ENCODE measurements around the gene SEC61G.

SEC61G gene

GRCh38 chr7:54758702-54759592 lies at the start of gene SEC61G:
TSS of gene SEC61G (minus strand) at chr7:54759211. CDS start at chr7:54757588, 1,623 bp downstream.
- DNase-seq (ENCODE audit: low read depth) = peak; percentile 91

DNA sequence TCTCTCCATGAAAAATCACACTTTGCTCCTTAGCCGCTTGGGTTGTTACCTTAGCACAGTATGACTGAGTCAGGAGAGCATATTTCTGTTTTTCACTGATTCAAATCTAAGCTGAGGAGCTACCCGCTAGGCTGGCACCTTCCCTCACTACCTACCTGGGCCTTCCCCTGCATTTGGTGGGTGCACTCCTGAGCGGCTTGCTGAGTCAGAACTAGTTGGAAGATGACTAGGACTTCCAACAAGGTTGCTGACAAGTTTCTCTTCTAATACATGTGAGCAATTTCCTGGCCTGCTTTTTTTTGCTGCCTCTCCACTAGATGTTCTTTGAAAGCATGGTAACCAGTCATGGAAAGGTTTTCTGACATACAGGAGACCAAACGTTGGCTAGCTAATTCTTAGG lies 43.8 kb upstream of the SEC61G start:
- no peak for DNase-seq (ENCODE audit: low read depth)

DNA sequence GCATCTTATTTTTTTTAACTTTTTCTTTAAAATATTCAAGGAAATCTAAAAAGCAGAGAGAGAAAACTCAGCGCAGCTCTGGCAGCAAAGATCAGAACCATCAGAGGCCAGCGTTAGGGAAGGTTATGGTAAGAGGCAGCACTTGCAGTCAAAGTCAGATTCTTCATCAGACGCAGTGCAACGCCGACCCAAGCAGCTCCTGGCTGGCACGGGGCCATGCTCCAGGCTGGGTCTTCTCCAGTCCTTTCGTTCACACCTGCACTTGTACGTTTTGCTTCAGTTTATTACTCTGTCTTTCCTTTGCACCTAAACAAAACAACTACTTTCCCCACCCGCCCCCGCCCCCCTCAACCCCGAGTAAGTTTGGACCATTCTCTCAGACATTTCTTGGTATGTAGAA lies 43.1 kb upstream of the SEC61G start:
- DNase-seq (ENCODE audit: low read depth) = no peak

DNA sequence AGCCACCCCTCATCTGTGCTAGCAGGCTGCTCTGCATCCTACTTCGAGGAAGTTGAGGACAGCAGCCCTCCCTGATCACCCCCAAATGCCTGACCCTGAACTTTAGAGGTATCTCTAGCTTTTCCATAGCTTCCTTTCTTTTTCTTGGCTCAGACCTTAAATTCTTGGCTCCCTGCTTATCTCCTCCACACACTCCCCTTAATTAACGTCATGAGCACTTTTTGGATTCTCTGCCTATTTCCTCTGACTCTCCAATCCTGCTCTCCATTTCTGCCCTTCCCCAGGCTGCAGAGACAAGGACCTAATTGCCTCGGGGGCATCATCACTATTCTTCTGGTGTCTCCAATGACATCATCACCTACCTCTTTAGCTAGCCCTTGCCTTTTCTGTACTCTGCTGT lies 40.8 kb upstream of the SEC61G start:
- DNase-seq (ENCODE audit: low read depth) = no peak

- no peak for DNase-seq (ENCODE audit: low read depth)
Observed at GRCh38 chr7:54798530-54798929, 39.5 kb upstream of the SEC61G start.

DNA sequence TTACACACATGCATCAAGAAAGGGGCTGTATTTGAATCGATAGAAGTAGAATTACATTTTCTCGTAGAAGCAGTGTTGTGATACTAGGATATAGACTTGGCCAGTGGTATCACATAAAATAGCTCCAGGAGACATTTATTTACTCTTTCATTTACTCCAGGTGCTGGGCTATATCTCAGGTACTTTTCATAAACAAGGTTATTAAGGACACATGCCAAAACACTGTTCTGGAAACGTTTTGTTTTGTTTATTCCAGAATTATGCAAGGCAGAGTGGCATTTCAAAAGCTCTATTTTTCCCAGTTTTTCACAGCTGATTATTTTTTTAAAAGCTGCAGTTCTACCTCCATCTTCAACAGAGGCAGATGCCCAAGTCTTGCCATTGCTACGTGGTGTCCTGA lies 37.8 kb upstream of the SEC61G start:
- no peak for DNase-seq (ENCODE audit: low read depth)

DNA sequence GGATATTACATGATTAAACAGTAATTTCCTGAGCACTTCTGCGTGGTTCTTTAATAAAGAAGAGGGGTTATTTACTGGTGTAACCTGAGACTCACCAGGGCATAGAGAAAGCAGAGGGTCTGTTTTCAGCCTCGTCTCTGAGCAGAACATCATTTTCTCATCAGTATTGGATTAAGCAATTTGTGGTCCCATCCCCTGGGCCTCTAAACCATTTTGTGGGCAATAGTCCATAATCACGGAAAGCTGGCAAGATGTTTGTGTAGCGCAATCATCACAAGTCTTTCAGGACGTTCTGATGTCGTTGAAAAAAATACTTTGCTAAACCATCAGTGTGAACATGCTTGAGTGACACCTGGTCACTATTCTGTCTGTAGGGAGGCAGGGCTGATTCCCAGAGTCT lies 37.1 kb upstream of the SEC61G start:
- DNase-seq (ENCODE audit: low read depth) = no peak

- DNase-seq (ENCODE audit: low read depth) = no peak
Observed at GRCh38 chr7:54792383-54792782, 33.4 kb upstream of the SEC61G start.

GRCh38 chr7:54788664-54789063 lies 29.7 kb upstream of the SEC61G start:
- DNase-seq (ENCODE audit: low read depth) = no peak

GRCh38 chr7:54785261-54785660 lies 26.2 kb upstream of the SEC61G start:
- no peak for DNase-seq (ENCODE audit: low read depth)

DNA sequence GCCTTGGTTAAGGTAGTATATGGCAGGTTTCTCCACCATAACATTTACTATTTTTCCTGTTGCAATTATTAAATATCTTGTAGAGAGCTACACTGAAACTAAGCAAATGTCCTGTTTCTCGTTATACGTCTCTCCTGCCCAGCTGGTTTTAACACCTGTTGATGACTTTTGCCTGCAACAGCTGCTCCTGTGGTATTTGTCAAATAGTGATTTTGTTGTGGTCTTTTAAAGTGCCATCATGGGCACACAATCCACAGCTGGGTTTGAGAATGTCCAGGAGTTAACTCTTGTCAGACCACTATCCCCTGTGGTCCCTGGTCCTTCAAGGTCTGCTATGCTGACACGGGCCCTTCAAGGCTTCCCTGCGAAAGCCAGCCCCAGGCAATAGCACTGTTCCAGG lies 24.9 kb upstream of the SEC61G start:
- no peak for DNase-seq (ENCODE audit: low read depth)

DNA sequence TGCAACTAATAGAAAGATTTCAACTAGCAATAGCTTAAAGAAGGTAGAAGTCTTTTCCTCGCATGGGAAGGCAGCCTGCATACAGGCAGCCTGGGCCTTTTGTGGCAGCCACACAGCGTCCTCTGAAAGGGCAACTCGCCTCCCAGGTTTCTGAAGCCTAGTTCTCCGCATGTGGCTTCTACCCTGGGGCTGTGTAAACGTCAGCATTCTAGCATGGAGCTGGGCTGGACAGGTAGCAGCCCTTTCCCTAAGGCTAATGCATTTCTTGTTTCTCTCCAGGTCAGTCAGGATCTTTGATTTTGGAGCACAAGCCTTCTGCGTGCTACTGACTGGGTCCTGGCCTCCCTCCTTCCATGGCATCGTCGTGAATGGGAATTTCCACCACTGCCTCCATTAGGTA lies 23.8 kb upstream of the SEC61G start:
- DNase-seq (ENCODE audit: low read depth) = no peak

GRCh38 chr7:54782314-54782713 lies 23.3 kb upstream of the SEC61G start:
- DNase-seq (ENCODE audit: low read depth) = no peak

- DNase-seq (ENCODE audit: low read depth) = no peak
Observed at GRCh38 chr7:54781134-54781920, 22.3 kb upstream of the SEC61G start.

GRCh38 chr7:54780490-54780889 lies 21.5 kb upstream of the SEC61G start:
- DNase-seq (ENCODE audit: low read depth) = no peak

DNA sequence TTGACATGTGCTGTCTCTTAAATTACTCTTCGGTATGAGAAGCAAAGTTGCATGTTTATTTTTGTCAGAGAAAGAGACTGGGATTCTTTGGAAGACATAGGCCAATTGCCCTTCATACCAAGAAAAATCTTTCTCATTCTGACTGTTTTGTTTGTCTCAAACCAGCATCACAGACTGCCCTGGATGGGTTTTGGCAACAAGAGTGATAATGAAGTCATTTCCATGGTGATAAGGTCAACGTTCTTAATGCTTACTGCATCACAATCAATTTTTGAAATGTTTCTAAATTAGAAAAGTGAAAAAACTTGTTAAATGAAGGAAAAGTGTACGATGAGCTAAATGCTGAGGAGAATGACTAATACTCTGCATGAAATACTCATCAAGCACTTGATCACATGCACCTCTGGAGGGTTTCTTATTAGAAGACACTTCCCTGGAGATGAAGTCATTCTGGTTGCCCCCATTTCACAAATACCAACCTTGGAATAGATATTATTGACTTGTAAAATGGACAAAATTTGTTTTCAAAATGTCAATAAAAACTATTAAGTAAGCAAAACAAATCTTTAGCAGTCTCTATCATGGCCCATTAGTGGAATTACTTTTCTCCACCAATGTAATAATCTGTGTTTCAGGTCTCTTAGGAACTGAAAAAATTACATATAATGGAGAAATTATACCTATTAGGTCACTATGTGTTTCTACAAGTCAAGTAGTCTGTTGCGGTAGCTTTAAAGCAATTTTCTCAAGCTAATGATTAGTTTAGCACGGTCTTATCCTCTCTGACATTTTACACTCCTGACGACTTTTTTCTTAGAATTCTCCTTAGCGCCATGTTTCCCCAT lies 19.9 kb upstream of the SEC61G start:
- DNase-seq (ENCODE audit: low read depth) = no peak

DNA sequence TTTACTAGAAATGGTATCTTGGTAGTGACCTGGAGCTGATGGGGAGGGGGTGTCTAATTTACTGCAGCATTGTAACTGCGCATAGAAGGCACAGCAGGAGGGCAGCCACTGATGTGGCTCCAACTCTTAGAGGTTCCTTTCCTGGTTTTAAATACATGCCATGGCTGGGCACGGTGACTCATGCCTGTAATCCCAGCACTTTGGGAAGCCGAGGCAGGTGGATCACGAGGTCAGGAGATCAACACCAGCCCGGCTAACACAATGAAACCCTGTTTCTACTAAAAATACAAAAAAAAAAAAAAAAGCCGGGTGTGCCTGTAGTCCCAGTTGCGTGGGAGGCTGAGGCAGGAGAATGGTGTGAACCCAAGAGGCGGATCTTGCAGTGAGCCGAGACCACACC lies 19.2 kb upstream of the SEC61G start:
- no peak for DNase-seq (ENCODE audit: low read depth)

- DNase-seq (ENCODE audit: low read depth) = no peak
Observed at GRCh38 chr7:54774785-54775740, 16.1 kb upstream of the SEC61G start.

DNA sequence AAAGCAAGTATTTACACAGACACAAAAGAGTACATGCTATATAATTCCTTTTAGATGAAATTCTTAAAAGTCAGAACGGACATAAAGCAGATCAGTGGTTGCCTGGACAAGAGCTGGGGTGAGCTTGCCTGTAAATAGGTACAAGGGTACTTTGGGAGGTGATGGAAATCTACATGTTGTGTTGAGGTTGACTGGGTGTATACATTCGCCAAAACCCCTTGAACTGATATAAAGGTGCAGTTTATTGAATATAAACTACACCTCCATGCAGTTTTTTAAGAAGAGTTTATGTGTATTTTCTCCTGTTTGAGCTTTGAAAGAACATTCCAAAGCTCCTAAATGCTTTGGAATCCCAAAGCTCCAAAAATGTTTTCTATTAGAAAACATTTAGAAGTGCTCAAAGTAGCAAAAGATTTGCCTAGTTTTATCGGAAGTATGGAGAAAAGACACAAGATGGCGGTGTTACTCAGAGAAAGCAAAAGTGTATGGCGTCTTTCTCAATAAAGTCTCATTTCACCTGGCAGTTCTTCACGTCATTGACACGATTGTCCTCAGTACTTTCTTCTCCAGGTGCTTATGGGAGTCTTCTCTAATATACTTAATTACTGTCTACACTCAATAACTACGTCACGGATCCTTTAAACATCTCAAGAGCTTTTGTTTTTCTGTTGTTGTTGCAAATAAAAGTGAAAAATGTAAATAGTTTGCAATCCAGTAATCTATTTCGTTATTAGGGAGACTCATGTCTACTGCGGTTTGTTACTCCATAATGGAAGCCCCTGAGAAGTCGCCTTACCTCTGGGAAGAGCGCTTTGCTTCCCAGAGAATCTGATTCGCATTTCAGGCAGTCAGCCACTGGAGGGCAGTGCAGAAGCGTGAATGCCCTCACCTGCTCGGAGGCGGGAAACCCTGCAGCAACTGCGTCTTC lies 14.7 kb upstream of the SEC61G start:
- DNase-seq (ENCODE audit: low read depth) = peak; percentile 42

DNA sequence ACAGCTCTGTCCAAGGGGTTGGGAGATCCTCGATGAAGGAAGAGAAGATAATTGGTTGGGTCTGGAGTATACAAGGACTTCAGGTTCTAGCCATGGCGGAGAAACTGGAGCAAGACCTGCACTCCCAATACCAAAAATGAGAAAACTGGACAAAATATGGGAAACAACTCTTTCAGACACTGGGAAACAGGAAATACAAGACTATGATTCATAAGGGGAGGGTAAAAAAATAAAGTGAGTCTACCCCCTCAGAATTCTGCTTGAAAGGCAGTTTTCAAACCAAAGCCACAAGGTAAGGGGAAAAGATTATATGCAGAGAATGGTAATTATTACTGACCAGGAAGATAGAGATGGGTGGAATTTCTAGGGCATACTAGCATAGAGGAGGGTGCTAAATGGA lies 10.2 kb upstream of the SEC61G start:
- no peak for DNase-seq (ENCODE audit: low read depth)
